ENCODE data around the gene CCBE1. TPM values are rescaled to one million over a fixed set of nuclear protein-coding genes. Genes with fewer than 3 reads are reported as not detected.

Gene CCBE1
- total RNA-seq, 1 experiment from 2014 or later: 0.09 TPM

GRCh38 chr18:59700535-59700967, 3.3 kb upstream of the CCBE1 start:
- H3K4me1 Mint-ChIP-seq (ENCODE audit: low read depth, unreplicated experiment): peaks cover 7% of the 10 kb centered on the region
- no peak for TF ChIP-seq CTCF (IDR thresholded peaks at IDR 0.05; ENCODE audit: insufficient read depth in 1 of 2, low read depth in 1 of 2, low read length in 1 of 2, severe bottlenecking in 1 of 2, unreplicated experiment in 1 of 2)
- POLR2A ChIA-PET: no interaction called here
- BruUV-seq (replicated peaks): no TSS peak
- no peak for DNase-seq
- no peaks in the 10 kb centered on the region for H3K4me1 ChIP-seq
- no peaks in the 10 kb centered on the region for H3K36me3 Mint-ChIP-seq (ENCODE audit: insufficient read depth, unreplicated experiment)
- no peak overlapping the region for H3K27ac Mint-ChIP-seq (ENCODE audit: unreplicated experiment)
- no peak overlapping the region for H3K4me3 Mint-ChIP-seq (ENCODE audit: unreplicated experiment)
- CTCF ChIA-PET: no interaction called here
- intact Hi-C loops (cut with micrococcal nuclease; ENCODE audit: unreplicated experiment): no loop called here
- peaks cover 8% of the 10 kb centered on the region for H3K27me3 Mint-ChIP-seq (ENCODE audit: insufficient read depth, unreplicated experiment)
- H3K27me3 ChIP-seq (replicated peaks; ENCODE audit: control insufficient read depth, insufficient read depth, low read length): no peaks in the 10 kb centered on the region
- no peaks in the 10 kb centered on the region for H3K36me3 ChIP-seq (ENCODE audit: control insufficient read depth, insufficient read depth, low read length)
- no peaks in the 10 kb centered on the region for H3K9me3 ChIP-seq
- H3K9me3 Mint-ChIP-seq (ENCODE audit: unreplicated experiment): no peaks in the 10 kb centered on the region
- H3K4me3 ChIP-seq (ENCODE audit: low read depth, low read length): no peak overlapping the region

GRCh38 chr18:59699750-59700534, 2.7 kb upstream of the CCBE1 start:
- Mint-ChIP-seq H3K4me1 (ENCODE audit: low read depth, unreplicated experiment) (peaks cover 7% of the 10 kb centered on the region), H3K36me3 (ENCODE audit: insufficient read depth, unreplicated experiment) (no peaks in the 10 kb centered on the region), H3K27ac (ENCODE audit: unreplicated experiment) (no peak overlapping the region), H3K27me3 (ENCODE audit: insufficient read depth, unreplicated experiment) (peaks cover 11% of the 10 kb centered on the region), H3K4me3 (ENCODE audit: unreplicated experiment) (no peak overlapping the region), H3K9me3 (ENCODE audit: unreplicated experiment) (no peaks in the 10 kb centered on the region)
- TF ChIP-seq CTCF (IDR thresholded peaks at IDR 0.05; ENCODE audit: insufficient read depth in 1 of 2, low read depth in 1 of 2, low read length in 1 of 2, severe bottlenecking in 1 of 2, unreplicated experiment in 1 of 2): no peak
- CTCF ChIA-PET: no interaction called here
- no peak for DNase-seq
- H3K4me1 ChIP-seq: no peaks in the 10 kb centered on the region
- no peak overlapping the region for H3K4me3 ChIP-seq (ENCODE audit: low read depth, low read length)
- no peaks in the 10 kb centered on the region for H3K27me3 ChIP-seq (replicated peaks; ENCODE audit: control insufficient read depth, insufficient read depth, low read length)
- H3K9me3 ChIP-seq: no peaks in the 10 kb centered on the region
- H3K36me3 ChIP-seq (ENCODE audit: control insufficient read depth, insufficient read depth, low read length): no peaks in the 10 kb centered on the region
- BruUV-seq (replicated peaks): no TSS peak
- intact Hi-C loops (cut with micrococcal nuclease; ENCODE audit: unreplicated experiment): no loop called here
- POLR2A ChIA-PET: no interaction called here

DNA sequence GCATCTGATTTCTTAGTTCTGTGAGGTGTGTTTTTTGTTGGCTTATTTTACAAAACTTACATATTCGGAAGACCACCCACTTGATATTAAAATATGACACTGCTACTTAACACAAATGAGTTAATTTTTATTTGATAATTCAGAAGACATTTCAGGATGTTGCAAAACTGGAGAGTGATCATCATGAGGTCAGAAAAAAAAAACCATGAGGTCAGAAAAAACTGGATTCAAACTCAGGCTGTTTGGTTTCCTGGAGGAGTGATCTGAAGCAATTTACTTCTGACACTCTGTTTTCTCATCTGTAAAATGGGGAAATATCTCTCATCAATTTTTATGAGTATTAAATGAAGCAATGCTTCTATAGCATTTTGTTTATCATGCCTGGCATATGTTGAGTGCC, 1.8 kb upstream of the CCBE1 start:
- CTCF ChIA-PET: no interaction called here
- peaks cover 11% of the 10 kb centered on the region for H3K27me3 Mint-ChIP-seq (ENCODE audit: insufficient read depth, unreplicated experiment)
- no peak for TF ChIP-seq CTCF (IDR thresholded peaks at IDR 0.05; ENCODE audit: insufficient read depth in 1 of 2, low read depth in 1 of 2, low read length in 1 of 2, severe bottlenecking in 1 of 2, unreplicated experiment in 1 of 2)
- Histone ChIP-seq H3K27me3 (replicated peaks; ENCODE audit: control insufficient read depth, insufficient read depth, low read length) (no peaks in the 10 kb centered on the region), H3K4me3 (ENCODE audit: low read depth, low read length) (no peak overlapping the region), H3K36me3 (ENCODE audit: control insufficient read depth, insufficient read depth, low read length) (no peaks in the 10 kb centered on the region), H3K9me3 (no peaks in the 10 kb centered on the region), H3K4me1 (no peaks in the 10 kb centered on the region)
- peaks cover 7% of the 10 kb centered on the region for H3K4me1 Mint-ChIP-seq (ENCODE audit: low read depth, unreplicated experiment)
- POLR2A ChIA-PET: no interaction called here
- DNase-seq: no peak
- H3K9me3 Mint-ChIP-seq (ENCODE audit: unreplicated experiment): no peaks in the 10 kb centered on the region
- no peak overlapping the region for H3K4me3 Mint-ChIP-seq (ENCODE audit: unreplicated experiment)
- intact Hi-C loops (cut with micrococcal nuclease; ENCODE audit: unreplicated experiment): no loop called here
- H3K36me3 Mint-ChIP-seq (ENCODE audit: insufficient read depth, unreplicated experiment): no peaks in the 10 kb centered on the region
- H3K27ac Mint-ChIP-seq (ENCODE audit: unreplicated experiment): no peak overlapping the region
- BruUV-seq (replicated peaks): no TSS peak
